KOPT-K1 (cell line): ENCODE measurements around the gene TMPRSS11A.

Source experiments
- H3K27ac ChIP-seq: fragments of 200-600 bp; sonication (generic); 2 replicates; pipeline ENCODE4 v1.5.1; 2016; ENCODE audit warnings: antibody characterized with exemption, mild to moderate bottlenecking, low read depth, low read length; ENCODE audit not compliant: poor library complexity, severe bottlenecking
- H3K36me3 ChIP-seq: fragments of 200-600 bp; sonication (generic); 2 replicates; pipeline ENCODE4 v1.5.1; 2017; ENCODE audit warnings: antibody characterized with exemption, mild to moderate bottlenecking, low read length, moderate library complexity; ENCODE audit not compliant: insufficient read depth
- H3K9me3 ChIP-seq: fragments of 200-600 bp; sonication (generic); 2 replicates; pipeline ENCODE4 v1.5.1; 2017; ENCODE audit warnings: antibody characterized with exemption, low read length, mild to moderate bottlenecking; ENCODE audit not compliant: insufficient read depth, poor library complexity, severe bottlenecking

TMPRSS11A gene

GRCh38 chr4:67963356-67963755, at the start of gene TMPRSS11A:
Gene TMPRSS11A, minus strand, starts transcription at chr4:67963493. Its CDS starts 100 bp downstream, at chr4:67963393.
- no peaks in the 10 kb centered on the region for H3K36me3 ChIP-seq
- no peak within 1 kb of the TSS for H3K27ac ChIP-seq
- H3K9me3 ChIP-seq = no peaks in the 10 kb centered on the region

- Histone ChIP-seq H3K36me3 (no peaks in the 10 kb centered on the region), H3K27ac (no peak overlapping the region)
Observed at GRCh38 chr4:68011684-68012083, 48.4 kb upstream of the TMPRSS11A start.

GRCh38 chr4:68002906-68003305, 39.6 kb upstream of the TMPRSS11A start:
- H3K9me3 ChIP-seq = no peaks in the 10 kb centered on the region
- no peak overlapping the region for H3K27ac ChIP-seq
- H3K36me3 ChIP-seq = no peaks in the 10 kb centered on the region

More at GRCh38 chr4:68011684-68012083, 48.4 kb upstream of the TMPRSS11A start:
- H3K9me3 ChIP-seq = no peaks in the 10 kb centered on the region

GRCh38 chr4:67996127-67996526, 32.8 kb upstream of the TMPRSS11A start:
- Histone ChIP-seq H3K36me3 (no peaks in the 10 kb centered on the region), H3K9me3 (no peaks in the 10 kb centered on the region), H3K27ac (no peak overlapping the region)

GRCh38 chr4:67988991-67989390, 25.7 kb upstream of the TMPRSS11A start:
- no peaks in the 10 kb centered on the region for H3K9me3 ChIP-seq
- no peak overlapping the region for H3K27ac ChIP-seq
- H3K36me3 ChIP-seq = no peaks in the 10 kb centered on the region

- no peaks in the 10 kb centered on the region for H3K9me3 ChIP-seq
- no peaks in the 10 kb centered on the region for H3K36me3 ChIP-seq
- no peak overlapping the region for H3K27ac ChIP-seq
Observed at GRCh38 chr4:67983333-67983732, 20.0 kb upstream of the TMPRSS11A start.

- H3K9me3 ChIP-seq = no peaks in the 10 kb centered on the region
- no peaks in the 10 kb centered on the region for H3K36me3 ChIP-seq
- no peak overlapping the region for H3K27ac ChIP-seq
Observed at GRCh38 chr4:67980512-67980911, 17.2 kb upstream of the TMPRSS11A start.

- H3K27ac ChIP-seq = no peak overlapping the region
- H3K36me3 ChIP-seq = no peaks in the 10 kb centered on the region
- peaks cover 4% of the 10 kb centered on the region for H3K9me3 ChIP-seq
Observed at GRCh38 chr4:67973608-67974007, 10.3 kb upstream of the TMPRSS11A start.

- H3K27ac ChIP-seq = no peak overlapping the region
- H3K9me3 ChIP-seq = no peaks in the 10 kb centered on the region
- H3K36me3 ChIP-seq = no peaks in the 10 kb centered on the region
Observed at GRCh38 chr4:67954890-67955289, 8.4 kb downstream of the TMPRSS11A start.

GRCh38 chr4:67941074-67941473, 22.2 kb downstream of the TMPRSS11A start:
- no peaks in the 10 kb centered on the region for H3K36me3 ChIP-seq
- H3K27ac ChIP-seq = no peak overlapping the region

GRCh38 chr4:67940506-67940905, 22.8 kb downstream of the TMPRSS11A start:
- Histone ChIP-seq H3K27ac (no peak overlapping the region), H3K9me3 (no peaks in the 10 kb centered on the region), H3K36me3 (no peaks in the 10 kb centered on the region)

More at GRCh38 chr4:67941074-67941473, 22.2 kb downstream of the TMPRSS11A start:
- H3K9me3 ChIP-seq = no peaks in the 10 kb centered on the region

- Histone ChIP-seq H3K36me3 (no peaks in the 10 kb centered on the region), H3K9me3 (no peaks in the 10 kb centered on the region), H3K27ac (no peak overlapping the region)
Observed at GRCh38 chr4:67939195-67939594, 24.1 kb downstream of the TMPRSS11A start.

GRCh38 chr4:67935888-67936287, 27.4 kb downstream of the TMPRSS11A start:
- Histone ChIP-seq H3K36me3 (no peaks in the 10 kb centered on the region), H3K9me3 (no peaks in the 10 kb centered on the region), H3K27ac (no peak overlapping the region)

GRCh38 chr4:67934628-67935027, 28.7 kb downstream of the TMPRSS11A start:
- H3K27ac ChIP-seq = no peak overlapping the region
- no peaks in the 10 kb centered on the region for H3K36me3 ChIP-seq
- H3K9me3 ChIP-seq = no peaks in the 10 kb centered on the region

GRCh38 chr4:67933755-67934154, 29.5 kb downstream of the TMPRSS11A start:
- no peaks in the 10 kb centered on the region for H3K36me3 ChIP-seq
- no peaks in the 10 kb centered on the region for H3K9me3 ChIP-seq
- H3K27ac ChIP-seq = no peak overlapping the region

GRCh38 chr4:67933038-67933437, 30.3 kb downstream of the TMPRSS11A start:
- Histone ChIP-seq H3K27ac (no peak overlapping the region), H3K36me3 (no peaks in the 10 kb centered on the region), H3K9me3 (no peaks in the 10 kb centered on the region)
